Esophagus squamous epithelium (tissue), 4 donors: ENCODE data around the gene PDE10A.

Source experiments
- POLR2A ChIP-seq, 4 donors: fragments of 450-650 bp; IDR thresholded peaks; one replicate each; pipeline ENCODE4 v1.6.1; 2017; ENCODE audit warnings: antibody characterized with exemption in 4 of 4, mild to moderate bottlenecking in 4 of 4, moderate library complexity in 3 of 4
- TF ChIP-seq, protein P1 (sequence below), 6 experiments: fragments of 450-650 bp in 4 of 6; fragments of 200-600 bp in 2 of 6; sonication (generic) in 2 of 6; IDR thresholded peaks; one replicate each; pipeline ENCODE4 v1.5.1; 2016 to 2019; ENCODE audit warnings: antibody characterized with exemption in 6 of 6, mild to moderate bottlenecking in 4 of 6, moderate library complexity in 4 of 6

- TF ChIP-seq POLR2A (IDR thresholded peaks at IDR 0.05) = no peak
- TF ChIP-seq, protein P1, sequence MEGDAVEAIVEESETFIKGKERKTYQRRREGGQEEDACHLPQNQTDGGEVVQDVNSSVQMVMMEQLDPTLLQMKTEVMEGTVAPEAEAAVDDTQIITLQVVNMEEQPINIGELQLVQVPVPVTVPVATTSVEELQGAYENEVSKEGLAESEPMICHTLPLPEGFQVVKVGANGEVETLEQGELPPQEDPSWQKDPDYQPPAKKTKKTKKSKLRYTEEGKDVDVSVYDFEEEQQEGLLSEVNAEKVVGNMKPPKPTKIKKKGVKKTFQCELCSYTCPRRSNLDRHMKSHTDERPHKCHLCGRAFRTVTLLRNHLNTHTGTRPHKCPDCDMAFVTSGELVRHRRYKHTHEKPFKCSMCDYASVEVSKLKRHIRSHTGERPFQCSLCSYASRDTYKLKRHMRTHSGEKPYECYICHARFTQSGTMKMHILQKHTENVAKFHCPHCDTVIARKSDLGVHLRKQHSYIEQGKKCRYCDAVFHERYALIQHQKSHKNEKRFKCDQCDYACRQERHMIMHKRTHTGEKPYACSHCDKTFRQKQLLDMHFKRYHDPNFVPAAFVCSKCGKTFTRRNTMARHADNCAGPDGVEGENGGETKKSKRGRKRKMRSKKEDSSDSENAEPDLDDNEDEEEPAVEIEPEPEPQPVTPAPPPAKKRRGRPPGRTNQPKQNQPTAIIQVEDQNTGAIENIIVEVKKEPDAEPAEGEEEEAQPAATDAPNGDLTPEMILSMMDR (IDR thresholded peaks at IDR 0.05) = no peak
These were observed 259.9 kb downstream of the PDE10A start for GRCh38 chr6:165403006-165403595.
